Brain pericyte (primary cell): ENCODE results near the gene KCNIP4.

Experiments
- DNase-seq: peaks from one replicate; pipeline ENCODE4 v3.0.0-alpha.2; 2012; ENCODE audit warnings: low read depth, low spot score

The KCNIP4 gene

DNA sequence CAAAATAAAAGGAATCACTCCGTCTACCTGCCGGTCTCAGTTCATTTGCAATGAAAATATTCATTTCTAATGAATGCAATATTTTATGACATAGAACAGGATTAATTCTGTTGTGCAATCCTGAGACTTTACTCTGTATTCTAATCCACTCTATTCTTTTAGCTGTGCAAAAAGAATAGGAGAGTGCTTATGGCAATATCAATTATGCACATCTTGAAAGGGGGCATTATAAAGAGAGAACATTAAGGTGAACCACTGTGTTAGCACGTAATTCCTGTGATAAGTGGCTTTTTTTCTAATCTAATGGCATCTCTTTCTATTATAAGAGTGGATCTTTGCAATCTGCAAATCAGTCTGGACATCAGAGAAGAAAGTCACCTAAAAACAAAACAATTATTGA, 99.5 kb downstream of the KCNIP4 start:
- no peak for DNase-seq

DNA sequence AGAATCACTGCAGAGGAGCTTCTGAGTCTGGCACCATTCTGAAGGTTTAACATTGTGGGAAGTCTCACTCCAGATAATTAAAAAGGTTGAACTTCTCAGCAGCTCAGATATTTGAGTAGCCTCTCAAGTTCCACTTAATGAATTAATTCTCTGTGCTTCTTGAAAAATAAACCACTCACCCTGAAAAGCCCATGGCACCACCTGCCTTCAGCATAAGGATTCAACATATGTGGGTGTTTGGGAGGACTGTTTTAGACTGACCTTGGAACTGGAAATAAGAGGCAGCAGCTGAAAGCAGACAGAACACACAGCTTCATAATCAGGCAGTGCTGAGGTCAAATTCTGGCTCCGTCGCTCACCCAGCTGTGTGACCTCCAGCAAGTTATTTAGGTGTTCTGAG, 100.6 kb downstream of the KCNIP4 start:
- DNase-seq = no peak

DNA sequence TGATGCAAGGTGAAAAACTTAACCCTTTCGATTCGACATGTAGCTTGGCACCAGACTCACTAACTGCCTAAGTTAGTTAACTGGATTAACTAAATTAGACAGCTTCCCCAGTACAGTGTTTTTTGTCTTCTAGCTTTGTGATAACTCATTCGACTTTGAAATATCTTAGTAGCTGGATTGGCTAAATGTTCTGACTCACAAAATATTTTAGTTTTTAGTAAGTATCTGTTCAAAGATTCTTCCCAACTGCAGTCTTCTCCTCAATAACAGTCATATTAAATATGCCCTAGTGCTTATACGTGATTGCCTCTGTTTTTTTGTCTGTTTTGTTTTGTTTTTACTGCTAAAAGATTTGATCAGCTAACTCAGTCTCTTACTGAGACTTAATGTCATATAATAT, 102.9 kb downstream of the KCNIP4 start:
- DNase-seq = no peak

DNA sequence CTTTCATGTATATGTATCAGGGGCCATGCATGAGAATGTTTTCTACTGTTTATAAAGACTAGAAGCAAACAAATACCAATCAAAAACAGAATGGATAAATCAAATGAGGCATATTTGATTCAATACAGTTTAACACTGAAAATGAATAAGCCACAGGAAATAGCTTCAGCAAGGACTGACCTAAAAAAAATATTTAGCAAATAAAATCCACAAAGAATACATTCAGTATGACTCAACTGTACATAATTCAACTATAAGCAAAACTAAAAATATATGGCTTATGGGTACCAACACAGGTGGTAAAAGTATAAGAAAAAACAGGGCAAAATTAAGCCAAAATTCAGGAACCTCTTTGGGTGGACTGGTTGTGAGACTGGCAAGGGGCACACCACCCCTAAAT, 112.9 kb downstream of the KCNIP4 start:
- no peak for DNase-seq

DNA sequence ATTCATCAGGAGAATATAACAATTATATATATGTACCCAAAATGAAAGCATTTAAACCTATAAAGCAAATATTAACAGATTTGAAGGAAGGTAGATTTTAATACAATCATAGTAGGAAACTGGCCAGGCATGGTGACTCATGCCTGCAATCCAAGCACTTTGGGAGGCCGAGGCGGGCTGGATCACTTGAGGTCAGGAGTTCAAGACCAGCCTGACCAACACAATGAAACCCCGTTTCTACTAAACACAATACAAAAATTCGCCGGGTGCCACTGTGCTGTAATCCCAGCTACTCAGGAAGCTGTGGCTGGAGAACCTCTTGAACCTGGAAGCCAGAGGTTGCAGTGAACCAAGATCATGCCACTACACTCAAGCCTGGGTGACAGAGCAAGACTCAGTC, 118.3 kb downstream of the KCNIP4 start:
- no peak for DNase-seq

DNA sequence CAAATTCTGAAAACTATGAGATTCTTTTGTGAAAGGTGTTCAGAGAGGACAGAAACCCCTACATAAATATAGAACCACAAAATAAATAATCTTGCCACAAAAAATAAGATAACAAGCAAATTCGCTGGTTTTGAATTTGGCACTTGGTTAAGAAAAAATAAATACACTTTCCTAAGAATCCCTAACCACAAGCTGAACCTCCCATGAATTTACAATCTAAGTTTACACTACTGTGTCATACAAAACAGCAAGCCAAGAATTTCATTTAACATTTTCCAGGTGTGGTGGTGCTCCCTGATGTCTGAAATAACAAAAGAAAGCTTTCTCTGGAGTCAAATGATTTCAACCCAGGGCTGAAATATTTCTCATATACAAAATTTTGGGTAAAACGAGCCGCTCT, 121.0 kb downstream of the KCNIP4 start:
- no peak for DNase-seq

DNA sequence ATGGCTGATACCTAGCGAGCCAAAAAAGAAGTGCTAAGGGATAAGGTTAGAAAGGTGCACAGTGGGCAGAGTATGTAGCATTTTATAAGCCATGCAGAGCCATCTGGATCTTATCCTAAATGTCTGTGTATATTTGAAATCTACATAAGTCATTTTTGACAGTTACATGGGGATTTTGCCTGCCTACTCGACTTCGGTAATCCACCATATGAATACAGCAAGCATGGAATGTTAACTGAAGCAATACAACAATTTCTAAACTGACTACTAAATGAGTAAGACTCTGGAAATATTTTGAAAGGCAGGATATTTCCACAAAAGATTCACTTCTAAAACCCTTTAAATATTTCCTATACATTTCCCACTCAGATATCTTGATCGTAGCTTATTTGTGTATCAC, 122.5 kb downstream of the KCNIP4 start:
- DNase-seq = no peak

DNA sequence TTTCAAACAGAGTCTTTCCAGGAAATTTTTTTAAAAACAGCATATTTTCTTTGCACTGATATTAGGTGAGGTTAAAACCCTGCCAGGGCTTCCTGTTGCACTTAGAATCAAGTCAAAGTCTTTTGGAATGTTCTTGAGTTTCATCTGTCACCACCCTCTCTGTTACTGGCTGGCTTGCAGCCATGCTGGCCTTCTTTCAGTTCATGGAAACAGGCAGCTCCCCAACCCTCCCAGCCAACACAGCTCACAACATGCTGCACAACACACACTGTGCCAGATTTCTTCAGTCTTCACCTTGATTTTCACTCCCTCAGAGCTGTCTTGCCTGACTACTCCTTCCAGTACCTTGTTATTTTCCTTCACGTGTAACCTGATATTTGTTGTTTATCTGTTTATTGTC, 129.5 kb downstream of the KCNIP4 start:
- DNase-seq = no peak

DNA sequence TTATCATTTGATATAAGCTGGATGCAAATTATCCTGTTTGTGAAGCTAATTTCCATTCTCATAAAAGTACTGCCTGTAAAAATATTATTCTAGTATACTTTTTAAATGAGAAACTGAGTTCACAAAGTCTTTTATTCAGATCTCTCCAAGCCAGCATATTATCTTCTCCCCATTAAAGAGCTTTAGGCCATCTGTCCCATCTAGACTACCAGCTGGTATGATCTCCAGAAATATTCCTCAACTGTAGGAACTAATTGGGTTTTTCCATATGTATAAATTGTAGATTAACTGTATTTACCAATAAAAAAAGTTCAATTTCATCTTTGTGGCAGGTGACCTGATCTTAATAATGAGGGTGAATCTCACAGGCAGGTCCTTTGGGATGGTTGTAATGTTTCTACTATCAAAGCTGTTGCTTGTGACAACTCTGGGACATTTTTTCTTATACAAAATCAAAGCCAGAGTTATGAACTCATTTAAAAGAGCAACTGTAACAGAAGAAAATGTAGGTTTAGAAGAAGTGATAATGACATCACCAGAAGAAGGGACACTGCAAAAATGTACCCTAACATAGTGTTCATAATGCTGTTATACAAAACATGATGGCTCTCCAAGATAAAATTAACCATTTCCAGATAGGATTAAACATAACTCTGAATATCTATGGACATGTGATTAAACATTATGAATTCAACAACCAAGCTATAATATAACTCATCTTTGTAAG, 132.8 kb downstream of the KCNIP4 start:
- DNase-seq = no peak

DNA sequence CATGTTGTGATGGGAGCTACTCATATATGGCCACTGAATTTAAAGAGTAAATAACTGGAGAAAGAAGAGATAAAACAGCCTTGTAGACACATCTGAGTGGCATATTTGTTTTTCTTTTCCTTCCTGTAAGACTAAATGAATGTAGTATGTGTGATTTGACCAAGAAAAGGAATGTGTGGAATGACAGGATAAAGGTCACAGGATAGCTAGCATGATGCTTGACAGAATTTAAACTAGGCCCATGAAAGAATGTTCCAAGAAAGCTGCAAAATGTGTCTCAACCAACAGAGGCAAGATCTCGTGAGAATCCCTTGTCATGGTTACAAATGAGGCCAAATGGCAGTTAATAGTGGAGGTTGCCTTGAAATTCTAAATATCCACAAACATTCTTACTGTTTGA, 137.0 kb downstream of the KCNIP4 start:
- no peak for DNase-seq

DNA sequence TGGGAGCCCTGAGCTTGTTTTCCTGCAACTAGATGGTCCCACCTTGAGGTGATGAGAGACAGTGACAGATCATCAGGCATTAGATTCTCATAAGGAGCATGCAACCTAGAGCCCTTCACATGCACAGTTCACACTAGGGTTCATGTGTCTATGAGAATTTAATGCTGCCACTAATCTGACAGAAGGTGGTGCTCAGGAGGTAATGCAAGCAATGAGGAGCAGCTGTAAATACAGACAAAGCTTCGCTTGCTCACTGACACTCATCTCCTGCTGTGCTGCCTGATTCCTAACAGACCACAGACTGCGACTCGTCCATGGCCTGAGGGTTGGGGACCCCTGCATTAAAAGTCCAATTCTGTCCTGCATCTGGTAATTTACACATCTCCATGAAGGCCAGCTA, 141.6 kb downstream of the KCNIP4 start:
- DNase-seq = no peak

DNA sequence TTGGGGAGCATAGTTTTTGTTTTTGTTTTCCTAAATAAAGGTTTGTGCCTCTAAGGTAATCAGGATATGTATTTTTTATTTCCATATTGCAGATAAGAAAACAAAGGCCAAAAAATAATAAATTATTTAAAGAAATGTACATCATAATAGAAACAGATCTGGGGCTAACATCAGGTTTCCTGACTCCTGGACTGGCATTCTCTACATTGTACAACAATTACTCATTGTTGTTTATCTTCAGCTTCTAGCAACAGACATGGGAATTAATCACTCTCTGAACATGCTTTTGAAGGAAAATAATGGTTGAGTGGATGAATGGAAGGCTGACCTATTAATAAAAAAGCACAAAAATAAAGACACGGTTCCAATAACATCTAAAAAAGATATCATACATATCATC, 146.2 kb downstream of the KCNIP4 start:
- DNase-seq = no peak

DNA sequence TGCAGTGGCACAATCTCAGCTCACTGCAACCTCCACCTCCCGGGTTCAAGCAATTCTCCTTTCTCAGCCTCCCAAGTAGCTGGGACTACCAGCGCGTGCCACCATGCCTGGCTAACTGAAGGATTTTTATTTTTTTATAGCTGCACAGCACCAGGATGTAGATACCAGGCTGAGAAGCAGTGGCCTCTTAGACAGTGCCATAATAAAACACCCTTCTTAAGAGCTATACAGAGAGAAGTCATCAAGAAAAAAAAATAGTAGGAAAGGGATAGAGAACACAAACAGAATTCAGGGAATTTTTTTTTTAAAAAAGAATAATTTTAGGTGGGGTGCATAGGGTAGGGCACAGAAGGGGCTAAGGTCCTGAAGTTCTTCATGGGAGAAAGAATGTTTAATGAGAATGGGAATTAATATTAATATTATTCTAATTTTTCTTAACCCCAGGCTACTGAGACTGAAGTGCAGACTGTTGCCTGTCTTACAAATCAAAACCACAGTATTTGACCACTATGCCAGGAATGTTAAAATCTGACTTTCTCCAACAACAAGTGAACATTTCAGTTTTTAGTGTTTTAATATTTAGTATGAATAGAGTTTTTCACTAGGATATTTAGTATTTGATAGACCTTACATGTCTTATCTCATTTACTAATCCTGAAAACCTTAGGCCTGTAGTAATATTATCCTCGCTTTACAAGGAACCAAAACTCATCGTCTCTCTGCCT, 146.7 kb downstream of the KCNIP4 start:
- no peak for DNase-seq

DNA sequence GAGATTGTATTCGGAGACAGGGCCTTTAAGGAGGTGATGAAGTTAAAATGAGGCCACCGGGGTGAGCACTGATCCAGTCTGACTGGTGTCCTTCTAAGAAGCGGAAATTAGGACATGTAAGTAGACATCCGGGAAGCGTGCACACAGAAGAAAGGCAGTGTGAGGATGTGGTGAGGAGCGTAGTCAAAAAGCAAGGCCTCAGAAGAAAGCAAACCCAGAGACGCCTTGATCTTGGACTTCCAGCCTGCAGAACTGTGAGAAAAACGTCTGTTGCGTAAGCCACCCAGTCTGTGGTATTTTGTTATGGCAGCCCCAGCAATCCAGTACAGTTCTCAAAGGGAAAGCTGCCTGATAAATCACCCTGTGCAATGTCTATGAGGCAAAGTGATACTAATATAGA, 153.5 kb downstream of the KCNIP4 start:
- DNase-seq = no peak

DNA sequence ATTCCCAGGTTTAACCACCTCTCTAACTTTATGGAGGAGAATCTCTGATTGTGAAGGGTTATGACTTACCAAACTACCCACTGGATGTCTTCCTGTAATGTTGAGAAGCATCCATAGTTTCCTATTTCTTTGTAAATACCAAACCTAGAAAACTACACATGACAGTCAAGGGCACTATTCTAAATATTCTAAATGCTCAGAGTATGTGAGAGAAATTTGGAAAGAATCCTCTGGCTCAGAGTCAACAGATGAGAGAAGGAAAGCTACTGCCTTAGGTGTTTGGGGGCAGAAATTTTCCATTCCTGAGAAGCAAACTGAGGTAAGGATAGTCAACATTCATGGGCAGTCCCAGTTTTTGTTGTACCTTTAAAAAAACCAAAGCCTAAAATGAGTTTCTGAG, 155.8 kb downstream of the KCNIP4 start:
- no peak for DNase-seq

DNA sequence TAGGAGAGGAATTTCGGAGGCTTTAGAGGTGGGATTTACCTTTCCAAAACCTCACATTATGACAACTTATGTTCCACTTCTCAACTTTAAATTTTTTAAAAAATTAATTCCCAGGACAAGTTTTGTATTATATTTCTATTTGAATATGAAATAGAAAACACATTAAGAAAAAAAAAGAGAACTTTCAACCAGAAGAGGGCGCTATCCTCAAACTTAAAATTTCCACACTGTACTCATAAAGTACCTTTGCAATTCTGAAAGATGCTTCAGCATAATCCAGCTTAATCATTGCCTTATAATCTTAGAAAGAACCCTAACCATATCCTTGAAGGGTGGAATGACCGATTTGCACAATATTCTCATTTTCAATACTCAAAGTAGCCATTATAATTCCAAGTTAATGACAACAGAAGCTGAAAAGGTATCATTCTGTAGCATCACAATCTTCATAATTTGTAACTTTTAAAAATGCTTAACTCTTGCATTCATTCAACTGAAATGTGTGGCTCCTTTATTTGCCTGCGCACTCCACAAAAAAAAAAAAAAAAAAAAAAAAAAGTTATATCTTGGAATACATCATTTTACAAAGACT, 158.0 kb downstream of the KCNIP4 start:
- no peak for DNase-seq

DNA sequence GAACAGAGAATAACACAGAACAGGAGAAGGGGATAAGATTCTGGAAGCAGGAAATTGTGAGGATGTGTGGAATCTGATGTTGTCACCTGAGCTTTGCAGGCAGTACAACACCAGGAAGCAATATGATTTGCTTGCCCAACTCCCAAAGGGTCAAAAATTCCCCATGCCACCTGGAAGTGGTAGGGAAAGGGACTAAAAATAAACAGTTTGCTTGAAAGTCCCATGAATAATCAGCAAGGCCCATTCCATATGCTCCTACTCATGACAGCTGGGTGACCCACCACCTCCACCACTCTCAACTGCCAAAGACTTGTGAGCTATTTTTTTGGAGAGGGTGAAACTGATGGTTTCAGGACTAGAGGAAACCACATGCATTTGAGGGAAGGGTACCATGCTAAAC, 168.4 kb downstream of the KCNIP4 start:
- no peak for DNase-seq

DNA sequence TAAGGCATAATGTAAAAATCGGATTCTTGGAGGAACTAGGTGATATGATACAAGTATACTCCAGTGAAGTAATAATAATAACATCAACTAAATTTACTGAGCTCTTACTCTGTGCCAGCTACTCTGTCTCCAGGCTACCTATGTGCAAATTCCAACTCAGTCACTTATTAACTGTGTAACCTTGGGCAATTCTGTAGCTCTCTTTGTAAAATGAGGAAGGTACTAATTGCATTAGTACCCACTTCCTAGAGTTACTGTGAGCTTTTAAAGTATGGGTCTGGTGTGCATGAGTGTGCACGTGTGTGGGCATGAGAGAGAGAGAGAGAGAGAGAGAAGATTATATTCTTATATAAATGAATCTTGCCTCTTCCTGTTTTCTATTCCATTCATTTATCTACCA, 169.9 kb downstream of the KCNIP4 start:
- no peak for DNase-seq

DNA sequence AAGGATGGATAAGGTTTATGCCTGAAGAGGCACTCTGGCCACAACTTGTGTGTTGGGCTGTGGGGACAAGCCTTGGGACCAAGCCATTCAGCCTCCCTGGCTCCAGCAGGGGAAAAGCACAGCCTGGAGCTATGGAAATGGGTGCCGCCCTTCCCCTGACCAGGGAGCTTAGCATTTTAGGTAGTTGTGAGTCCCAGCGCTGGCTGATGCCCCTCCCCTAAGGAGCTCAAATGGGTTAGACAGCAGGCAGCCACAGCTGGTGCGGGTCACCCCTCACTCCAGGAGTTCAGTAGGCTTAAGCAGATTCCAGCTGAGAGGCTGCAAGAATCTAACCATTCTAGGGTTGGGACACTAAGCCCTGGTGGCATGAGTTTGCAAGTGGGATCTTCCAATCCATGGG, 172.9 kb downstream of the KCNIP4 start:
- DNase-seq = no peak

DNA sequence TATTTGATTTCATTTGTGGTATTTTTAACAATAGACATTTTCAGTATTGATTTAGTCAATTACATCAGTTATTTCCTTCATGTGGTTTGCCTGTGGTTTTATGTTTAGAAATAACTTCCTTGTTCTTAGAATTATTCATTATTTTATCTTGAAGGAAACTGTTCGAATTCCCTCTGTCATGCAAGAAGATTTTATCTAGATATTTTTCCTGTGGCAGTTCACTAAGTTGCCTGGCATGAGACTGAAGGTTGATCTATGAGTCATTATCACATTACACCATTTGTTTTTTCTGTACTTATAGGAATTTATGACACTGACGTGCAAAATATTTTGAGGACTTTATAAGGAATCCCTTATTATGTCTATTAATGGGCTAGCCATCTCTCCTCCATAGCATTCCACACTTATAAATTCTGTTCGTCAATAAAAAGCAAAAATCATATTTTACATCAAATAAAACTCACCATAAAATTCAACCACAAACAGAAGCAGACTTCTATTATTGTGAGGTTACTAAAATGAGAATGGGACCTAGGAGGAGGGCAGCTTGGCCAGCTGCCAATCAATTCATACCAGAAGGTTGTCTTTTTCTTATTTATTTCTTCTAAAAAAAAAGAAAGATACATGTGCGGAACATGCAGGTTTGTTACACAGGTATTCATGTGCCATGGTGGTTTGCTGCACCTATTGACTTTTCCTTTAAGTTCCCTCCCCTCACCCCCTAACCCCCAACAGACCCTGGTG, 179.0 kb downstream of the KCNIP4 start:
- DNase-seq = no peak

DNA sequence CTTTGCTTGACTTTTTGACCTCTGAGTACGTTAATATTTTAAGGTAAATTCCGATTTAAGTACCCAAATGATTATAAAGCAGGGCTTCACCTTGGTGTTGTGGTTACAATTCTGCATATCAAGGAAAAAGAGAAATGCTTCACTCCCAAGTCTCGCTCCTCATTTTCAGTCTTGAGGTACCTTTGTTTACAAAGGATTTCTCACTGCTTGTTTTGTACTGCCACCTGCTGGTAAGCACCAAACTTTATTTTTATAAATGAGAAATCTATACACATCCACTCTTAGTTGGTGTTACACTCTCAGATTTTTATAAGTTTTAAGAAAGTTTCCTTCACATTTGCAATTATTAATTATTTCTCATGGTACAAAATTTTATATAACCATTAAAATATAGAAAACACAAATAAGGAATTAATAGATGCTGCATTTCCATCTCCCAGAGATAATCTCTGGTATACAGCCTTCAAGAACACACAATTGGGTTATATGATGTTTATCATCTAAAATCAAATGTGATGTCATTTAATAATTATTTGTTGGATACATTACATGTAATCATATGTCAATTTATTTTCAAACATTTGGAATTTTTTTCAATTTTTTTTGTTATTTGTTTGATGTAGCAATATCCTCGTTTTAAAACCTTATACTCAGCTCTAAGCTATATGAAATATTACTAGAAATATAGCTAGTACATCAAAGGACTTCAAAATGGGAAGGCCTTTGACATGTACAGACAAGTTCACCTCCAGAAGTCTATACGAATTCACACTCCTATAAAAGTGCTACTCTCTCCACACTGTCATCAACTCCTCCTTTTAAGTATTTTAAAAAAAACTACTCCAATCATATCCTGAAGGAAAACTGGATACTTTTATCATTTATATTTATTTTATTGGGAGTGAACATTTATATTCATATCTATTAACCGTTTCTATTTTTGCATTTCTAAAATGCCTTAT, 179.9 kb downstream of the KCNIP4 start:
- DNase-seq = no peak
